HG02642 (cell line): ENCODE measurements around the gene RSL24D1.
"Not testable (repeated sequence)": the region's sequence is repeated elsewhere in the genome, so short reads cannot be mapped to it uniquely, and the experiment has no call there.

Source experiments
- ATAC-seq: cut with Tn5 transposase; IDR thresholded peaks from one replicate; pipeline ENCODE4 v1.9.1; 2021; ENCODE audit warnings: mild to moderate bottlenecking; ENCODE audit not compliant: unreplicated experiment, poor library complexity

Gene RSL24D1

GRCh38 chr15:55220606-55221005 is 23.9 kb upstream of the RSL24D1 start:
- no peak for ATAC-seq

- ATAC-seq: no peak
Measured at GRCh38 chr15:55218056-55218455, 21.3 kb upstream of the RSL24D1 start.

- no peak for ATAC-seq
Measured at GRCh38 chr15:55204464-55204863, 7.7 kb upstream of the RSL24D1 start.

GRCh38 chr15:55202206-55202605 is 5.5 kb upstream of the RSL24D1 start:
- ATAC-seq: no peak

- no peak for ATAC-seq
Measured at GRCh38 chr15:55198706-55199105, 2.0 kb upstream of the RSL24D1 start.

- no peak for ATAC-seq
Measured at GRCh38 chr15:55197719-55198118, 978 bp upstream of the RSL24D1 start.

- ATAC-seq: peak; percentile 16
Measured at GRCh38 chr15:55197362-55197705, 593 bp upstream of the RSL24D1 start.

- ATAC-seq: no peak
Measured at GRCh38 chr15:55195996-55196395, 745 bp downstream of the RSL24D1 start.

GRCh38 chr15:55194256-55194655 is 2.5 kb downstream of the RSL24D1 start:
- no peak for ATAC-seq

- no peak for ATAC-seq
Measured at GRCh38 chr15:55186331-55186730, 10.4 kb downstream of the RSL24D1 start.

- ATAC-seq: no peak
Measured at GRCh38 chr15:55183679-55184078, 13.1 kb downstream of the RSL24D1 start.

- no peak for ATAC-seq
Measured at GRCh38 chr15:55179141-55179540, 17.6 kb downstream of the RSL24D1 start.

GRCh38 chr15:55170361-55170760 is 26.4 kb downstream of the RSL24D1 start:
- ATAC-seq: no peak

GRCh38 chr15:55168350-55168974 is 28.3 kb downstream of the RSL24D1 start:
- ATAC-seq: peak; percentile 96

- ATAC-seq: no peak
Measured at GRCh38 chr15:55164284-55164683, 32.5 kb downstream of the RSL24D1 start.

- no peak for ATAC-seq
Measured at GRCh38 chr15:55151631-55152030, 45.1 kb downstream of the RSL24D1 start.

- ATAC-seq: not testable (repeated sequence)
Measured at GRCh38 chr15:55143132-55143531, 53.6 kb downstream of the RSL24D1 start.

GRCh38 chr15:55133972-55134371 is 62.8 kb downstream of the RSL24D1 start:
- ATAC-seq: no peak

- no peak for ATAC-seq
Measured at GRCh38 chr15:55132672-55133071, 64.1 kb downstream of the RSL24D1 start.
